K562 (cell line): ENCODE data around the gene IRF1. TPM values are rescaled to one million over a fixed set of nuclear protein-coding genes. Genes with fewer than 3 reads are reported as not detected.

Experiments
- ARID1B ChIP-seq: fragments of 450-650 bp; IDR thresholded peaks from 2 replicates; pipeline ENCODE4 v1.6.1; 2016; ENCODE audit warnings: antibody characterized with exemption, mild to moderate bottlenecking, inconsistent platforms
- BCOR ChIP-seq: fragments of 450-650 bp; IDR thresholded peaks from 2 replicates; pipeline ENCODE4 v1.6.1; 2016
- DPF2 ChIP-seq: fragments of 450-650 bp; IDR thresholded peaks from 2 replicates; pipeline ENCODE4 v1.6.1; 2016
- GATAD2B ChIP-seq: fragments of 450-650 bp; IDR thresholded peaks from 2 replicates; pipeline ENCODE4 v1.6.1; 2017; ENCODE audit warnings: mild to moderate bottlenecking, borderline replicate concordance
- LCOR ChIP-seq: sonication (generic); formaldehyde crosslinking; IDR thresholded peaks from 2 replicates; pipeline ENCODE4 v1.8.0; 2022; ENCODE audit warnings: mild to moderate bottlenecking, missing genetic modification reagents
- MLLT1 ChIP-seq, 2 experiments: fragments of 450-650 bp; IDR thresholded peaks; 2 replicates each; pipeline ENCODE4 v1.6.1; 2016
- NR2C2 ChIP-seq, 2 experiments: fragments of 200-800 bp in 1 of 2; sonication (Bioruptor generic) in 1 of 2; sonication (generic) in 1 of 2; formaldehyde crosslinking in 1 of 2; IDR thresholded peaks; 2 replicates each; pipeline versions ENCODE4 v1.6.1 to v1.8.0; 2016 to 2022; ENCODE audit warnings: mild to moderate bottlenecking in 1 of 2, missing compliant biosample characterization in 1 of 2, missing genetic modification characterization in 1 of 2, missing genetic modification reagents in 1 of 2
- PHF8 ChIP-seq: fragments of 200-600 bp; sonication (generic); IDR thresholded peaks from 2 replicates; pipeline ENCODE4 v1.6.1; 2012; ENCODE audit warnings: mixed run types, mild to moderate bottlenecking, inconsistent platforms, low read length, moderate library complexity, borderline replicate concordance
- RB1 ChIP-seq: fragments of 450-650 bp; IDR thresholded peaks from 2 replicates; pipeline ENCODE4 v1.6.1; 2017; ENCODE audit warnings: low read depth, mild to moderate bottlenecking
- TBL1XR1 ChIP-seq, 2 experiments: IDR thresholded peaks; 2 replicates each; pipeline ENCODE4 v1.6.1; 2012; ENCODE audit warnings: improper control_type of control experiment in 2 of 2, low read length in 2 of 2, mild to moderate bottlenecking in 1 of 2
- YY1 ChIP-seq, 3 experiments: IDR thresholded peaks; 2 replicates each; pipeline ENCODE4 v1.6.1; 2011; ENCODE audit warnings: low read length in 2 of 3, mild to moderate bottlenecking in 2 of 3, moderate library complexity in 2 of 3, borderline replicate concordance in 1 of 3, control low read depth in 1 of 3, low read depth in 1 of 3; ENCODE audit not compliant: insufficient read depth in 3 of 3, insufficient replicate concordance in 2 of 3, control insufficient read depth in 1 of 3, insufficient read length in 1 of 3; ENCODE audit errors: extremely low read depth in 1 of 3
- ZBTB12 ChIP-seq: fragments of 250-450 bp; sonication (Bioruptor Pico); IDR thresholded peaks from 2 replicates; pipeline ENCODE4 v1.4.0; 2020
- ZMIZ1 ChIP-seq, 2 experiments: fragments of 150-350 bp in 1 of 2; IDR thresholded peaks; 2 replicates each; pipeline ENCODE4 v1.6.1; 2012 to 2016; ENCODE audit warnings: low read depth in 2 of 2, low read length in 2 of 2, mild to moderate bottlenecking in 1 of 2, moderate library complexity in 1 of 2
- ZNF311 ChIP-seq: fragments of 250-450 bp; sonication (Bioruptor Pico); IDR thresholded peaks from 2 replicates; pipeline ENCODE4 v1.4.0; 2020; ENCODE audit warnings: mild to moderate bottlenecking, moderate library complexity
- polyA plus RNA-seq, 8 experiments: library from polyadenylated mRNA; depleted of rRNA in 4 of 8; stranded (reverse) in 5 of 8; unstranded in 3 of 8; fragments of >200 nt; fragmentation: Nextera tagmentation in 2 of 8; fragmentation: Illumina TruSeq in 1 of 8; extraction: Ambion mirVana in 2 of 8; extraction: Trizol in 1 of 8; gene quantifications; 2 replicates each; pipeline versions ENCODE4 v1.2.1 to v1.2.3, GENCODE V29; 2011 to 2014; ENCODE audit warnings: inconsistent platforms in 1 of 8, missing spikeins in 1 of 8
- total RNA-seq, 7 experiments: library from RNA; depleted of rRNA in 6 of 7; stranded (reverse); fragments of >200 nt in 6 of 7; fragmentation: Illumina TruSeq in 2 of 7; extraction: Trizol in 2 of 7; gene quantifications; 2 replicates each; pipeline versions ENCODE4 v1.2.1 to v1.2.3, GENCODE V29; 2011 to 2021; ENCODE audit warnings: low replicate concordance in 1 of 7

IRF1 gene
- total and polyA plus RNA-seq, 9 of the 15 experiments (the other 6 are each of a cell fraction or from before 2014, with no cell fraction given), result 1.1 to 12.3 (median 5.9) TPM

GRCh38 chr5:132496631-132497487 is 6.3 kb upstream of the IRF1 start (continued):
- TF ChIP-seq ZMIZ1 (IDR thresholded peaks at IDR 0.05; ENCODE audit: low read depth in 2 of 2, low read length in 2 of 2), result no peak
- TF ChIP-seq MLLT1 (IDR thresholded peaks at IDR 0.05), result no peak
- TF ChIP-seq ZNF311 (CRISPR knock-in tag), result peak; percentile 30; the same call in 1 of the 2 replicates
- peak; percentile 71; the same call in 1 of the 2 replicates for TF ChIP-seq BCOR
- no peak for TF ChIP-seq GATAD2B
- peak in 1 of 2 experiments; percentile 9; a peak in 1 of 4 replicates for TF ChIP-seq TBL1XR1 (IDR thresholded peaks at IDR 0.05; ENCODE audit: low read length in 2 of 2)
- peak in 1 of 3 experiments; percentile 4 for TF ChIP-seq YY1 (IDR thresholded peaks at IDR 0.05; ENCODE audit: borderline replicate concordance in 1 of 3, control insufficient read depth in 1 of 3, extremely low read depth in 1 of 3, insufficient read depth in 3 of 3, insufficient read length in 1 of 3, insufficient replicate concordance in 2 of 3, low read depth in 1 of 3, low read length in 2 of 3)
- TF ChIP-seq LCOR, result peak; percentile 65; the same call in 1 of the 2 replicates
- TF ChIP-seq ARID1B, result no peak; the same call in 1 of the 2 replicates
- TF ChIP-seq RB1, result peak; percentile 10; the same call in 1 of the 2 replicates
- 0 out of 2 replicates have a peak, but pooled peaks have one; percentile 60 for TF ChIP-seq NR2C2 (CRISPR knock-in tag; IDR thresholded peaks at IDR 0.05)
- TF ChIP-seq NR2C2 (tag; IDR thresholded peaks at IDR 0.05), result peak; percentile 93
- peak; percentile 72 for TF ChIP-seq PHF8
- no peak for TF ChIP-seq ZBTB12 (CRISPR knock-in tag)
- TF ChIP-seq DPF2, result no peak
